GM12872 (cell line): ENCODE data around the gene DHRS7B.

Experiments
- TF ChIP-seq, protein P1 (sequence below): IDR thresholded peaks from 3 replicates; pipeline ENCODE4 v1.5.1; 2011; ENCODE audit warnings: low read depth, mild to moderate bottlenecking, low read length, moderate library complexity; ENCODE audit not compliant: insufficient read depth

The DHRS7B gene

DNA sequence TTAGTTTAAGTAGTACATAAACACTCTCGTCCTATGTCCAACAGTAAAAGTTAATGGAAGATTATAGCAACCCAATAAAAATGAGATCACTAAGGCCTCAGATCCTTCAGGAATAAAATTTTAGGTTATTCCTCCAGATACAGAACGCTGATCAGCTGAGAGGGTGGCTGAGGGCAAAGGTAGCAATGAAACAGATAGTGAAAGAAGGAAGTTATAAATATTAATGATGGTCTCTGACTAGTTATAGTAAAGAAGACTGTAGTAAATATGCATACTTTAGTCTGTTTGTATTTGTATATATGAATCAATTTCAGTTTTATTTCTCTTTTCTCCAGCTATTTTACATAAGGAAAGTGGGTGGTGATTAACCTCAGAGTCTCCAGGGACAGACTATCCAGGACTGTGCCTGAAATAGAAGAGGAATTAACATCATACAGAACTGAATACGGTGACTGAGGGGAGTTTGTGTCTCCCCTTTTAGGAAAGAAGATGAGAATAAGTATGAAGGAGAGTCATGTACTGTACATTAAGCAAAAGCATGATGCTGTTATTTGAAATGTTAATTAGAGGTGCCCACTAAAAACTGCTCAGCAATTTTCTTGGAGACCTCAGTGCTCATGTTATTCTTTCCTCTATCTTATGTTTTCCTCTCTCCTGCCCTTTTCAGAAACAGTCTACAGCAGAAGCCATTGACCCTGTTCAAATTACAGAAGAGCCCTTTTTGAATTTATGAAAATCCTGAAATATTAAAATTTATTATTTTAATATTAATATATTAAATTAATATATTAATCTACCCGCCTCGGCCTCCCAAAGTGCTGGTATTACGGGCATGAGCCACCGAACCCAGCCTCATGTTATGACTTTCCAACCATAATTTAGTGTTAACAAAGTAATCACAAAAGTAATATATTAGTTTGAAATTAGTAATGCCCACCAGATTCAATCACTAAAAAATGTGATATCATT, 36.5 kb upstream of the DHRS7B start:
- TF ChIP-seq, protein P1, sequence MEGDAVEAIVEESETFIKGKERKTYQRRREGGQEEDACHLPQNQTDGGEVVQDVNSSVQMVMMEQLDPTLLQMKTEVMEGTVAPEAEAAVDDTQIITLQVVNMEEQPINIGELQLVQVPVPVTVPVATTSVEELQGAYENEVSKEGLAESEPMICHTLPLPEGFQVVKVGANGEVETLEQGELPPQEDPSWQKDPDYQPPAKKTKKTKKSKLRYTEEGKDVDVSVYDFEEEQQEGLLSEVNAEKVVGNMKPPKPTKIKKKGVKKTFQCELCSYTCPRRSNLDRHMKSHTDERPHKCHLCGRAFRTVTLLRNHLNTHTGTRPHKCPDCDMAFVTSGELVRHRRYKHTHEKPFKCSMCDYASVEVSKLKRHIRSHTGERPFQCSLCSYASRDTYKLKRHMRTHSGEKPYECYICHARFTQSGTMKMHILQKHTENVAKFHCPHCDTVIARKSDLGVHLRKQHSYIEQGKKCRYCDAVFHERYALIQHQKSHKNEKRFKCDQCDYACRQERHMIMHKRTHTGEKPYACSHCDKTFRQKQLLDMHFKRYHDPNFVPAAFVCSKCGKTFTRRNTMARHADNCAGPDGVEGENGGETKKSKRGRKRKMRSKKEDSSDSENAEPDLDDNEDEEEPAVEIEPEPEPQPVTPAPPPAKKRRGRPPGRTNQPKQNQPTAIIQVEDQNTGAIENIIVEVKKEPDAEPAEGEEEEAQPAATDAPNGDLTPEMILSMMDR: no peak

DNA sequence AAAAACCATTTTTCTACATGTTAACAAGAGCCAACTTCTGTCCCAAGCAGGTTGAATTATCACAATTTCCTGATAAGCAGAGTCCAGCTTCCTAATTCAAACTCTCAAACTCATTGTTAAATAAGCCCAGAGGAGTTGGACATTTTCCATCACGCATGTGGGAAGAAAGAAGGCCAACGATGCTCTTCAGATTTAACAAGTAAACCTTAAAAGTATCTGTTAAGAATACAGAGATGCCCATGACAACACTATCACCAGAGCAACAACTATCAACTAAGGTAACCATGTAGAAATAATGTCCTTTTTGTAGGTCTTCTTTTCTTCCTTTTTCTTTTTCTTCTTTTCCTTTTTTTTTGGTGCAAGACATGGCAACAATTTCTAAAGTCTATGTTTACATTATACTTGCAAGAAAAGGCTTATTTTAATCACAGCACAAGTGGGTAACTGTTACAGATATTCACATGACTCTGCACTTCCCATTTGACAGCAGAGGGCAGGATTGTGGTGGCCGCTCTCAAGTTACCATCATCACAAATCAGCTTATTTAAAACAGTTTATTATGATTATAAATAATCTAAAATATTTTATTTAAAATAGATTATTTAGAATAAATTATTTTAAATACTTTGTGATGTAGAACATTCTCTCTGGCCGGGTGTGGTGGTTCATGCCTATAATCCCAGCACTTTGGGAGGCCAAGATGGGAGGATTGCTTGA, 35.7 kb upstream of the DHRS7B start:
- TF ChIP-seq, protein P1: no peak

DNA sequence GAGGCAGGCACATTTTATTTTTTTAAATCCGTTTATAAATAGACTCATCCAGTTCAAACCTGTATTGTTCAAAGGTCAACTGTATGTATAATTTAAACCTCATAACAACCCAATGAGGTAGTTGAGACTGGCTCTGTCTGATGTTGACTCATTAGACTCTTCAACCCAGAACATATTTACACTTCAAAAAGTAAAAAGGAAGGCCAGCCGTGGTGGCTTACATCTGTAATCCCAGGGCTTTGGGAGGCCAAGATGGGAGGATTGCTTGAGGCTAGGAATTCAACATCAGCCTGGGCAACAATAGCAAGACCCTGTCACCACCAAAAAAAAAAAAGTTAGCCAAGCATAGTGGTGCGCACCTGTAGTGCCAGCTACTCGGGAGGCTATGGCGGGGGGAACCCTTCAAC, 32.5 kb upstream of the DHRS7B start:
- TF ChIP-seq, protein P1: no peak

- TF ChIP-seq, protein P1: 0 out of 3 replicates have a peak, but pooled peaks have one; percentile 25
Observed at GRCh38 chr17:21095735-21096134, 31.0 kb upstream of the DHRS7B start.

DNA sequence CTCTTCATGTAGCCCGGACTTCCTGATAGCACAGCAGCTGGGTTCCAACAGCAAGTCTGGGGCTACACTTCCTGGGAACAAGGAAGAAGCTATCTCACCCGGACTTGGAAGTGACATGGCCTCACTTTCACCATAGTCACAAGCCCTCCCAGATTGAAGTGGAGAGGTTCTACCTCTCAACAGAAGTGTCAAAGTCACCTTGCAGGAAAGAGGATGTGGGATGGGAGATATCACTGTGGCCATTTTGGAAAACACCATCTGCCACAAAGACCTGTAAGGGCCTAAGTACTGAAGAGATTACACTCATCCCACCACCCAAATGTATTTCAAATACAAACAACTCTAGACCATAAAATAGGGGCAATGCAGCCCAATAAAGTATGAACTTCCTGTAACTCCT, 29.9 kb upstream of the DHRS7B start:
- TF ChIP-seq, protein P1: no peak

DNA sequence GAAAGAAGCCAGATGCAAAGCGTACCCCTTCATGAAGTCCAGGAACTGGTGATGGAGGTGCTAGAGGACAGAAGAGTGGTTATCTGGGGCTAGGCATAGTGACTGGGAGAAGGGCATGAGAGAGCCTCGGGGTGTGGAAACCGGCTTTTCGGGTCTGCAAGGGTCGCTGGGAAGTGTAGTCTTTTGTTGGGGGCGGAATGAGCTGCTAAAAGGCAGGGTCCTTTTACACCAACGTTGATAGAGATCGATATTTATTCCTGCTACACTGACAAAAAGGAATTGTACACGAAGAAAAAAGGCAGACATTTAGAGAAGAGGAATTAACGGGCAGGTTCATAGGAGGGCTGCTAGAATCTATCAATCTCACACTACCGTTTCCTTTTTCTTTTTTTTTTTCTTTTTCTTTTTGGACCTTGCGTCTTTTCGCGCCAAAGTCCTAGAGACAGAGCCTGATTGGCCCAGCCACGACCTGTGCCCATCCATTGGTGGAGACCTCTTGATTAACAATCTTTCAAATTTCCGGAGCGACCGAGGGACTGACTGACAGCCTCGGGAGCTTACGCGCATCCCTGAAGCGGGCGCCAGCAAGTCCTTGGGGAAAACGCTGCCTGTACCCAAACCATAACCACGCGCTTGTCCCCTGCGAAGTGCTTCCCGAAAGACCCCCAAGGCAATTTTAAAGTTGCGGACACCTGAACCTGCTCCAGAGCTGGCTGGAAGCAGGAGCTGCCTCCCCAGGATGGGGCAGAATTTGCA, 27.7 kb upstream of the DHRS7B start:
- TF ChIP-seq, protein P1: no peak

DNA sequence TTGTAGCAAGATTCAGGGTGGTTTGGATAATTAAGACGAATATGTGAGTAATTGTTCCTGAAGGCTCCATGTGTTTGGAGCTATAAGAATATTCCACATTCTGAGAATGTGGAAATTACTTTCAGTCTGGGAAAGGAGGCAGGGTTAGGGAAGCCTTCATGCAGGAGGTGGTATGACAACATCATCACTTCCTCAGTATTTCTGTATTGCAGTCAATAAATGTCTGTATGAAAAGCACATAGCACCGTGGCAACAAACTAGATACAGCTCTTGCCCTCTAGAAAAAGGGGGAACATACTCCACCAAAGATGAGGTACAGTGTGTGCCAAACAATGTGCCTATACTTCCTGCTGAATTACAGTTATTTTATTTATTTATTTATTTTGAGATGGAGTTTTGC, 26.1 kb upstream of the DHRS7B start:
- TF ChIP-seq, protein P1: no peak
